Endothelial cell of umbilical vein (primary cell): ENCODE measurements around the gene PGAM1.

Experiments
- CTCF ChIP-seq, 2 donors: IDR thresholded peaks; 1 replicate in 1 of 2; 2 replicates in 1 of 2; pipeline ENCODE4 v1.5.1; 2011; ENCODE audit warnings: low read length in 2 of 2, mild to moderate bottlenecking in 2 of 2, moderate library complexity in 2 of 2, control low read depth in 1 of 2, inconsistent platforms in 1 of 2, low read depth in 1 of 2; ENCODE audit not compliant: insufficient read depth in 1 of 2; ENCODE audit errors: extremely low read depth in 1 of 2
- EZH2 ChIP-seq: IDR thresholded peaks from 2 replicates; pipeline ENCODE4 v1.6.1; 2012; ENCODE audit warnings: borderline replicate concordance, low read depth, mild to moderate bottlenecking, moderate library complexity, low read length, inconsistent platforms; ENCODE audit not compliant: severe bottlenecking
- FOS ChIP-seq: IDR thresholded peaks from 2 replicates; pipeline ENCODE4 v1.6.1; 2011; ENCODE audit warnings: mild to moderate bottlenecking, low read length, moderate library complexity, borderline replicate concordance; ENCODE audit not compliant: insufficient read depth
- GATA2 ChIP-seq: IDR thresholded peaks from 2 replicates; pipeline ENCODE4 v1.7.0; 2011; ENCODE audit warnings: low read depth, mild to moderate bottlenecking, moderate library complexity, mixed read lengths, low read length; ENCODE audit not compliant: insufficient read length, insufficient read depth
- JUN ChIP-seq: IDR thresholded peaks from 2 replicates; pipeline ENCODE4 v1.6.1; 2011; ENCODE audit warnings: borderline replicate concordance, low read depth; ENCODE audit not compliant: insufficient read length, insufficient read depth
- MYC ChIP-seq: IDR thresholded peaks from one replicate; pipeline ENCODE4 v1.6.1; 2011; ENCODE audit warnings: mild to moderate bottlenecking, low read depth, low read length
- POLR2A ChIP-seq: IDR thresholded peaks from 2 replicates; pipeline ENCODE4 v1.6.1; 2012; ENCODE audit warnings: low read depth, mild to moderate bottlenecking, control low read depth, low read length
- POLR2AphosphoS5 ChIP-seq: IDR thresholded peaks from 2 replicates; pipeline ENCODE4 v1.6.1; 2012; ENCODE audit warnings: low read depth, mild to moderate bottlenecking, control low read depth, low read length, moderate library complexity; ENCODE audit not compliant: insufficient read depth
- TF ChIP-seq, protein P1 (sequence below): IDR thresholded peaks from 2 replicates; pipeline ENCODE4 v1.6.1; 2011; ENCODE audit not compliant: insufficient read depth, insufficient read length

- no peak for TF ChIP-seq POLR2A
- TF ChIP-seq CTCF (IDR thresholded peaks at IDR 0.05; ENCODE audit: extremely low read depth in 1 of 2, insufficient read depth in 1 of 2, low read depth in 1 of 2, low read length in 2 of 2) = no peak
- no peak for TF ChIP-seq POLR2AphosphoS5
- TF ChIP-seq EZH2 = no peak
- no peak for TF ChIP-seq JUN
- TF ChIP-seq, protein P1, sequence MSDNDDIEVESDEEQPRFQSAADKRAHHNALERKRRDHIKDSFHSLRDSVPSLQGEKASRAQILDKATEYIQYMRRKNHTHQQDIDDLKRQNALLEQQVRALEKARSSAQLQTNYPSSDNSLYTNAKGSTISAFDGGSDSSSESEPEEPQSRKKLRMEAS = no peak
- TF ChIP-seq MYC = no peak
- TF ChIP-seq FOS = no peak
- no peak for TF ChIP-seq GATA2
These were observed 24.5 kb upstream of the PGAM1 start for GRCh38 chr10:97401455-97401919.
